Epithelial cell of esophagus (primary cell): Measurements from ENCODE around the gene UTP11.
"Not testable (repeated sequence)": the region's sequence is repeated elsewhere in the genome, so short reads cannot be mapped to it uniquely, and the experiment has no call there.

Source experiments
- DNase-seq: peaks from one replicate; pipeline ENCODE4 v3.0.0; 2010; ENCODE audit warnings: low read depth
- H3K4me3 ChIP-seq: 2 replicates; pipeline ENCODE4 v1.5.1; 2011; ENCODE audit warnings: mild to moderate bottlenecking, low read length, control low read depth
- TF ChIP-seq, protein P1 (sequence below): IDR thresholded peaks from 2 replicates; pipeline ENCODE4 v1.5.1; 2011; ENCODE audit warnings: low read depth, mild to moderate bottlenecking, low read length, control low read depth, inconsistent platforms; ENCODE audit not compliant: insufficient read depth; ENCODE audit errors: missing control alignments

Gene UTP11

DNA sequence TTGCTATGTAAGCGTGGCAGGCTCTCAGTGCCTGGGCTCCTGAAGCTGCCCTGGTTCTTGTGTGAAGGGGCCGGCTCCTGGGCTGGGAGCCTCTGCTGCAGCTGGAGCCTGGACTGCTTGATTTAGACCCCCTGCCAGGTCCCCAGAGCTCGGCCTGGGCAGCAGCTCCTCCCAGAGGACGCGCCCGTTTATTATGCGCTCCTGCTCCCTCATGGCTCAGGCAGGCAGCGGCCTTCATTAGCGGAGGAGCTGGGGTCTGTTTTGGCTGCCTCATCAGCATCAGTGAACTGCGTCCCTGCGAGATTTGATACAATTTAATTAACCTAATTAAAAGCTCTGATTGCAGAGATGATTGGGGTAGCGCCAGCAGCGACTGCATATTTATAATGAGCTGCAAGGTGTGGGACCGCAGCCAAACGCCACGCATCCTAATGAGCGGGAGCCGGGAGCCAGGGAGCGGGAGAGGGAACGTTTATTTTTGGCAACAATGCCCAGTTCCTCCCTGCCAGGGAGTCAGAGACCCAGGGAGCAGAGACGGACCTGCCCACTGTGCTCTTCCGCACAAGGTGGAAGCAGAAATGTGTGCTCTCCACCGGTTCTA is 16.6 kb downstream of the UTP11 start:
- TF ChIP-seq, protein P1, sequence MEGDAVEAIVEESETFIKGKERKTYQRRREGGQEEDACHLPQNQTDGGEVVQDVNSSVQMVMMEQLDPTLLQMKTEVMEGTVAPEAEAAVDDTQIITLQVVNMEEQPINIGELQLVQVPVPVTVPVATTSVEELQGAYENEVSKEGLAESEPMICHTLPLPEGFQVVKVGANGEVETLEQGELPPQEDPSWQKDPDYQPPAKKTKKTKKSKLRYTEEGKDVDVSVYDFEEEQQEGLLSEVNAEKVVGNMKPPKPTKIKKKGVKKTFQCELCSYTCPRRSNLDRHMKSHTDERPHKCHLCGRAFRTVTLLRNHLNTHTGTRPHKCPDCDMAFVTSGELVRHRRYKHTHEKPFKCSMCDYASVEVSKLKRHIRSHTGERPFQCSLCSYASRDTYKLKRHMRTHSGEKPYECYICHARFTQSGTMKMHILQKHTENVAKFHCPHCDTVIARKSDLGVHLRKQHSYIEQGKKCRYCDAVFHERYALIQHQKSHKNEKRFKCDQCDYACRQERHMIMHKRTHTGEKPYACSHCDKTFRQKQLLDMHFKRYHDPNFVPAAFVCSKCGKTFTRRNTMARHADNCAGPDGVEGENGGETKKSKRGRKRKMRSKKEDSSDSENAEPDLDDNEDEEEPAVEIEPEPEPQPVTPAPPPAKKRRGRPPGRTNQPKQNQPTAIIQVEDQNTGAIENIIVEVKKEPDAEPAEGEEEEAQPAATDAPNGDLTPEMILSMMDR, result no peak
- DNase-seq, result no peak
- no peak overlapping the region for H3K4me3 ChIP-seq

DNA sequence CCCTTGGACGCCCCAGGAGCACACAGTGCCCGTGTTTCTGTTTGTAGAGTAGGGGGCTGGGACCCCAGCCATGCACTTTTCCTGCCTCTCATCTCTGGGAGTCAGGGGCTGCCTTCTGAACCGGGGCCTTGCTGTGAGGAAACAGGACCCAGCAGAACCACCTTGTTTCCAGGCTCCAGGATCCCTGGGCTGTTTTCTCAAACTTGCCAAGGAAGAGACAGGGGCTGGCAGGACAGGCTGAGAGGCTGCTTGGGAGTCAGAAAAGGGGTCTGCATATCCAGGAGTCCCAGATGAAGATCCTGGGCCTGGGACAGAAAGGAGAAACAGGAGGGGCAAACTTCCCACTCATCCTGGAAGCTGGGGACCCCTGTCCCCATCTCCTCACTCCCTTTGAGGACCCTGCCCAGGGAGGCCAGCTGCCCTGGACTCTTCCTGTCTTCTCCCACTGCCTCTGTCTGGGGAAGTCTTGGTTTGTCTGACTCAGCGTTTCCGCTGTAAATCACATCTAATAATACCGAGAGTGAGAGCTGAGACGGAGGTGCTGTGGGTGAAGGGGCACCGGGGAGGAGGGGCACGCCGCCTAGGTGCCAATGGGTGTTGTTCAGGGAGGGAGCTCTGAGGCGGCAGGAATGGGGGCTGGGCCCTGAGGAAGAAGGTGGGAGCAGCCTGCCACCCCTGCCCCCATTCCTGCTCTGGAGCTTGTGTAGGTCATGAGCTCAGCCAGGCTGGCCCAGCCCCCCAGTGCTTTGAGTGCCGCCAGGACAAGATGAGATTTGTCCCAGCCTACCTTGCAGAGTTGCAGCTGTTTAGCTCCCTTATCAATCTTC is 17.4 kb downstream of the UTP11 start:
- TF ChIP-seq, protein P1, result no peak
- no peak overlapping the region for H3K4me3 ChIP-seq
- DNase-seq, result peak; percentile 80

- no peak for DNase-seq
- TF ChIP-seq, protein P1, result no peak
- H3K4me3 ChIP-seq, result no peak overlapping the region
Measured at GRCh38 chr1:38030596-38031512, 18.3 kb downstream of the UTP11 start.

DNA sequence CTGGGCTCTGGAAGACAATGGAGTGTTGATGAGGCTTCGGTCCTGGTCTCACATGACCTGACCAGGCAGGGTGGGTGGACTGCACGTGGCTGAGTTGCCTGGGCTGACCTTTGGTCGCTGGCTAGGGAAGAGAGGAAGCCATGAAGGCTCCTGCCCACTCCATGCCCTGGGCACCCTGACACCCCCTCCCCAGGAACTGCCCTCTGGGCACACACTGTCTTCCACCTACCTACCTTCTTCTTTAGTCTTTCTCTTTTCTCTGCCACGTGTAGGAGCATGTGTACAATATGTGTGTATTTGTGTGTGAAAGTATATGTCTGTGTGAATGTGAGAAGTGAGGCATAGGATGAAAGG is 19.0 kb downstream of the UTP11 start:
- no peak overlapping the region for H3K4me3 ChIP-seq
- TF ChIP-seq, protein P1, result no peak
- DNase-seq, result no peak

DNA sequence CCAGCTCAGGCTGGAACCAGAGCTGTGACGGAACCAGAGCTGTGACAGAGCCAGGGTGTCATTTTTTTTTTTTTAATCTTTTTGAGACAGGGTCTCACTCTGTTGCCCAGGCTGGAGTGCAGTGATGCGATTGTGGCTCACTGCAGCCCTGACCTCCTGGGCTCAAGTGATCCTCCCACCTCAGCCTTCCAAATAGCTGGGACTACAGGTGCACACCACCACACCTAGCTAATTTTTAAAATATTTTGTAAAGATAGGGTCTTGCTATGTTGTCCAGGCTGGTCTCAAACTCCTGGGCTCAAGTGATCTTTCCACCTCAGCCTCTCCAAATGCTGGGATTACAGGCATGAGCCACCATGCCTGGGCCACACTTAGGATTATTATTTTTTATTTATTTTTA is 20.5 kb downstream of the UTP11 start:
- H3K4me3 ChIP-seq, DNase-seq: not testable (repeated sequence)

- TF ChIP-seq, protein P1, result no peak
- no peak for DNase-seq
- no peak overlapping the region for H3K4me3 ChIP-seq
Measured at GRCh38 chr1:38034871-38035270, 22.3 kb downstream of the UTP11 start.
